Right lobe of liver (tissue), 4 donors: ENCODE measurements around the gene SSX4.
"Not testable (repeated sequence)": the region's sequence is repeated elsewhere in the genome, so short reads cannot be mapped to it uniquely, and the experiment has no call there.

ENCODE experiments used
- CTCF ChIP-seq, 4 donors: fragments of 200-600 bp in 3 of 4; fragments of 450-650 bp in 1 of 4; IDR thresholded peaks; one replicate each; pipeline versions ENCODE4 v1.5.1 to v1.8.0; 2016 to 2022; ENCODE audit warnings: antibody characterized with exemption in 4 of 4, mild to moderate bottlenecking in 2 of 4
- POLR2A ChIP-seq: fragments of 450-650 bp; IDR thresholded peaks from one replicate; pipeline ENCODE4 v1.6.1; 2017; ENCODE audit warnings: antibody characterized with exemption, mild to moderate bottlenecking
- donor health status: DM: no; HTN: no; CAD: no.
- donor health status: DM: no; HTN: no; CAD: no.
- donor health status: DM: no; HTN: yes; CAD: no.

- TF ChIP-seq CTCF (IDR thresholded peaks at IDR 0.05); POLR2A: not testable (repeated sequence)
Observed at GRCh38 chrX:48346059-48346458, 37.3 kb upstream of the SSX4 start.
